DMS153 treated with DMSO at 0.1 percent for 48 hours (cell line): Measurements from ENCODE around the gene PHF11.

Source experiments
- DNase-seq: peaks from one replicate; lab custom pipeline; 2025; ENCODE audit not compliant: unreplicated experiment; lab: John Stamatoyannopoulos, UW

Gene PHF11

DNA sequence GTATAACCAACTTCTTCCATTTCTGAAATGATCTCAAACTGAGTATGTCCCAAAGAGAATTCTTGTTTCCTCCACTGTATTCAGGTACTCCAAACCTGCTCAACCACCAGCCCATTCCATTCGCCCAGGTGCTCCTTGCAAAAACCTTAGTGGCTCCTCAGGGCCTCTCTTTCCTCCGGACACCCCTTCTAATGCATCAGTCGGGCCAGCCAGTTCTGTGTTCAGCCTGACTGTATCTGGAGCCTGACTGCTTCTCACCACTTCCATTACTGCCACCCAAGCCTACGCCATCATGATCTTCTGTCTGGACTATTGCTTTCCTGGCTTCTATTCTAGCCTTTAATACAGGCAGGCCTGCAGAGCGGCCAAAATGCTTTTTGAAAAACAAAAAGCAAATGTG lies 1.5 kb downstream of the PHF11 start:
- no peak for DNase-seq

- DNase-seq: no peak
These were observed 2.5 kb downstream of the PHF11 start for GRCh38 chr13:49498206-49498605.

DNA sequence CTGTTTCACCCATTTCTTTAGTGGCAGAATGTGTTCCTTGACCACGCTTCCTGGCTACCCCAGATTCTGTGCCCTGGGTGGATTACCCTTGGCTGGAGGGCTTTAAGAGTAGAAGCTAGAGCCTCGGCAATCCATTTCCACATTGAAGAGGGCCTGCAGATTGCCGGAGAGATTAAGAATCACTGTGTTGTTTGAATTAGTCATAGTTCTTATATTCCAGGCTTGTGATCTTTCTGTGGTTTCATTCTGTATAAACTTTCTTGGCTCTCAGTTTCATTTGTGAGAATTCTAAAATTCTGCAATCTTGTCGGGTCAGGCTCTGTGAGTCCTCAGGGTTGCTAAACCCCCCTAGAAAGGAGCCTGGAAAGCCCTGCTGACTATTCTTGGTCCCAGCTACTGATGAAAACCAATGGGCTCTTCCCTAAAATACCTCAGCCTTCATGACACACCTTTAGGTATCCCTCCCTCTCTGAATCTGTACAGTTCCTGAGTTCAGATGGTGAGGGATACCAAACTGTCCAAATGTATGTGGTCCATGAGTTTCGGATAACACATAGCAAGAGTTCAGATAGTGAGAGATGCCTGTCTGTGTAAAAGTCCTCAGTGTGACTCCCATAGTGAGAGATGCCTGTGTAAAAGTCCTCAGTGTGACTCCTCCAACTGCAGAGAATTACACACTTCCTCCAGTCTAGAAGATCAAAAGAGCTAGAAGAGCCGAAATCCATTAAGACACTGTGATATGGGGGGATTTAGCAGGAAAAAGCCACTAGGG lies 4.3 kb downstream of the PHF11 start:
- DNase-seq: no peak

- DNase-seq: no peak
These were observed 7.2 kb downstream of the PHF11 start for GRCh38 chr13:49502954-49503353.

DNA sequence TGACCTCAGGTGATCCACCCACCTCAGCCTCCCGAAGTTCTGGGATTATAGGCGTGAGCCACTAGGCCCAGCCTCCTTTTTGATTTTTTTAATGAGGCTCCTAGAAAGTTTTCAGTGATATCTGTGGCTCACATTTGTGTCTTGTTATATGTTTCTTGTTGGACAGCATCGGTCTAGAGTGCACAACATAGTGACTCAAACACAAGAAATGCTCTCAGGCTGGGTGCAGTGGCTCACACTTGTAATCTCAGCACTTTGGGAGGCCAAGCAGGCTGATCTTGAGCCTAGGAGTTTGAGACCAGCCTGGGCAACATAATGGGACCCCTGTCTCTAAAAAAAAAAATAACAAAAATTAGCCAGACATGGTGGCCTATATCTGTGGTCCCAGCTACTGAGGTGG lies 8.2 kb downstream of the PHF11 start:
- no peak for DNase-seq

GRCh38 chr13:49512578-49512977 lies 16.8 kb downstream of the PHF11 start:
- DNase-seq: no peak

GRCh38 chr13:49516467-49516866 lies 20.7 kb downstream of the PHF11 start:
- no peak for DNase-seq

GRCh38 chr13:49517461-49517860 lies 21.7 kb downstream of the PHF11 start:
- no peak for DNase-seq

DNA sequence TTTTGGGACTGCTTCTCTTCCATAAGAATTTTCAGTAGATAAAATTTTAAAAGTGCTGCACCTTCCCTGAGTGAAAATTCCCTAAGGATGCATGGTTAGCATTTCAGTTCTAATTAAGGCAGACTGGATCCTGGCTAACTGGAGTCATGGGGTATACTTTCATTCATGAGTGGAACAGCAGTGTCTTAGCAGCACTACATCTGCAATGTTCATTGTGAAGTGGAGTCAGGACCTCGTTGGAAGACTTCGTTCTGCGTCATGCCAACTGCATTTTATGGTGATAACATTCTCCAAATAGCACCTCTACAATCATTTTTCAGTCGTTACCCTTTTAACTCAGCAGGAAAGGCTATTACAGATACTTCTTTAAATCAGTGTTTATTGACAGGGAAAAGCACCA lies 25.5 kb downstream of the PHF11 start:
- DNase-seq: no peak

GRCh38 chr13:49524740-49525501 lies 29.2 kb downstream of the PHF11 start:
- no peak for DNase-seq

GRCh38 chr13:49527123-49527522 lies 31.4 kb downstream of the PHF11 start:
- DNase-seq: no peak

GRCh38 chr13:49528161-49528560 lies 32.4 kb downstream of the PHF11 start:
- DNase-seq: no peak

GRCh38 chr13:49530457-49530856 lies 34.7 kb downstream of the PHF11 start:
- no peak for DNase-seq

GRCh38 chr13:49532593-49532992 lies 36.8 kb downstream of the PHF11 start:
- DNase-seq: no peak

- DNase-seq: no peak
These were observed 37.3 kb downstream of the PHF11 start for GRCh38 chr13:49533011-49533410.

DNA sequence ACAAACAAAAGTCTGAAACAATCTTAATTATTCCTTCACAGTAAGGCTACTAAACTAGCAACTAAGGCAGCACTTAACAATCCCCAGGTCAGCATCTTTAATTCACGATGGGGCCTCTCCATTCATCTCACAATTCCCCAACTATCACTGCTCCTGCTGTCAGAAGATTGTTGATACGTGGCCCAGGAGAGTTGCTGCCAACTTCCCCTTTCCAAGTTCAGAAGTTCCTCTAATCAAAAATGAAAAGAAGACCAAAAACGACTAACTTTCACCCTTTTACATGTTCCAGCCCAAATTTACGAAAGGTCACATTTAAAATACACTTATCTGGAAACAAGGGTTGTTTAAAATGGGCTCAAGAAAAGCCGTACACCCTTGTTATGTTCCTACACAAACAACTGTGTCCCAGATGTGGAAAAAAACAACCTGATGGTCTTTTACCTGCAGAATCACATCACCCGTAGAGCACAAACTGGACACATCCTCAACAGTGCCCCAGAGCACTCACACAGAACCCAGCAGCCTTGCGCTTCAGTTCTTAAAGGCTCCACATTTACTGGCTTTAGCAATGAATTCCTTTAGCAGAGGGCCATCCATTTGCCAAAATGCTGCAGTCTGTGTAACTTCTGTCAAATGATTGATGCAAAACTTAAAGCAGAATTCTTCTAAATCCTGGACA lies 38.0 kb downstream of the PHF11 start:
- DNase-seq: no peak

DNA sequence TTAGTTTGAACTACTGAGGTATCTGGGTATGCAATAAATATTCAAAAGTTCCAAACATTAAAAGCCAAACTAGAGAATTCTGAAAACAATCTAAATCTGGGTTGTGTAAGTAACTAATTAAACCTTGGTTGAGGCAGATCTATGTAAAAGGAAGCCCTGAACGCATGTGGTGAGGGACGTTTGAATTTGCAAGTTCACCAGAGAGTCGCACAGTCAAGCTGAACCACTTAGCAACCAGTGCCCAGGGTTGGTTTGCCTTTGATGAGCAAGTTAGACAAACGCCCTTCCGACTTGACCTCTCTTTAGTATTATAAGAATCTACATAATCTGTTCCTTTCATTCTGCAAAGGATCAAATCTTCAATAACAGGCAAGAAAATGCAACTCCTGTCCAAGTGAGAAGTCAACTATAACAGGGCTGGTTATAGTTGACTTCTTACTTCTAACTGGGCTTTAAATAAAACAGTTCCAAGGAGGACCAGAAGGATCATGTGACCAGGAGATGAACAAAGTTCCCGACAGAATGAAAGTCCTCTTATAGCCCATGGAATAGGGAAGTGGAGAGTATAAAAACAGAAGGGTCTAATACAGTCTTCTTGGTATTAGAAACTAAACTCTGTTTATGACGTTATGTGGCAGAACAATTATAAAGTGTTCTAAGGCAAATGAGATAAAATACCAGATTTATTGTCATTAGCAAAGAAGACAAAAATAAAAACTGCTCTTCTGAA lies 40.6 kb downstream of the PHF11 start:
- no peak for DNase-seq

DNA sequence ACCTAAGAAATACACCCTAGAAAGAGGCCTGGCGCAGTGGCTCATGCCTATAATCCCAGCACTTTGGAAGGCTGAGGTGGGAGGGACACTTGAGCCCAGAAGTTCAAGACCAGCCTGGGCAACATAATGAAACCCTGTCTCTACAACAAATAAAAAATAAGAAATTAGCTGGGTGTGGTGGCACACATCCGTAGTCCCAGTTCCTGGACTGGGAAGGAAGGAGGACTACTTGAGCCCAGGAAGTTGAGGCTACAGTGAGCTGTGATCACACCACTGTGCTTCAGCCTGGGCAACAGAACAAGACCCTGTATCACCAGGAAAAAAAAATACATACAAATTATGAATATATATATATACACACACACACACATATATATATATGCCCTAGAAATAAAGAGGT lies 42.7 kb downstream of the PHF11 start:
- no peak for DNase-seq

- no peak for DNase-seq
These were observed 43.6 kb downstream of the PHF11 start for GRCh38 chr13:49539313-49539712.

- DNase-seq: no peak
These were observed 44.0 kb downstream of the PHF11 start for GRCh38 chr13:49539746-49540145.

GRCh38 chr13:49540552-49540951 lies 44.8 kb downstream of the PHF11 start:
- no peak for DNase-seq
